IMR-90 (cell line): Measurements from ENCODE around the gene PCSK5.

Experiments used
- CEBPB ChIP-seq: IDR thresholded peaks from 2 replicates; pipeline ENCODE4 v1.6.1; 2012; ENCODE audit warnings: low read depth, low read length, improper control_type of control experiment
- CTCF ChIP-seq: conservative IDR thresholded peaks from 2 replicates; pipeline ENCODE4 v1.5.1; 2012; ENCODE audit warnings: mild to moderate bottlenecking, low read depth, low read length, improper control_type of control experiment
- RFX5 ChIP-seq: IDR thresholded peaks from 2 replicates; pipeline ENCODE4 v1.8.0; 2012; ENCODE audit warnings: low read depth, mild to moderate bottlenecking, low read length, moderate library complexity

- TF ChIP-seq CTCF, result no peak
- TF ChIP-seq RFX5, result no peak
- no peak for TF ChIP-seq CEBPB
These were observed 199.9 kb downstream of the PCSK5 start for GRCh38 chr9:76090330-76090729.
